Panc1 (cell line): ENCODE results near the gene SLC16A8.

ENCODE experiments used
- TF ChIP-seq, protein P1 (sequence below): fragments of 450-650 bp; IDR thresholded peaks from 2 replicates; pipeline ENCODE4 v1.5.1; 2017; ENCODE audit warnings: mild to moderate bottlenecking
- TF ChIP-seq, protein P2 (sequence below), 2 experiments: IDR thresholded peaks; 2 replicates each; pipeline ENCODE4 v1.6.1; 2011 to 2012; ENCODE audit warnings: low read depth in 2 of 2, control low read depth in 1 of 2, low read length in 1 of 2, mild to moderate bottlenecking in 1 of 2, moderate library complexity in 1 of 2; ENCODE audit not compliant: insufficient read depth in 1 of 2

DNA sequence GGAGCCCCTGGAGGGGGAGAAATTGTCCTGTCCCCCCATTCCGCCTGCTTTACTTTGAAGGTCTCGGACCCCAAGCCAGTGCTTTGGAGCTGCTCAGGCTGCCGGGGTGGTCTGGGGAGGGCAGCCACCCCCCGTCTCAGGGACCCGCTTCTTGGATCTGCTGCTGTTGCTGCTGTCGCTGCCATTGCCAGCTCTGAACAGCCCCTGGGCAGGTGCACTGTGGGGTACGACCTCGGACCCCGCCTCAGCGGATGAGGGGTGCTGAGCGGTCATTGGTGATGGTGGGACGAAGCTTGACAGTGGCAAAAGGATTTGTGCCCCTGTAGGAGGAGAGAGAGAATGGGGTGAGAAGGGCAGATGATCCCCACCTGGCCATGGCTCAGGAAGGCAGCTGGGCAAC is 1.1 kb upstream of the SLC16A8 start:
- TF ChIP-seq, protein P1, sequence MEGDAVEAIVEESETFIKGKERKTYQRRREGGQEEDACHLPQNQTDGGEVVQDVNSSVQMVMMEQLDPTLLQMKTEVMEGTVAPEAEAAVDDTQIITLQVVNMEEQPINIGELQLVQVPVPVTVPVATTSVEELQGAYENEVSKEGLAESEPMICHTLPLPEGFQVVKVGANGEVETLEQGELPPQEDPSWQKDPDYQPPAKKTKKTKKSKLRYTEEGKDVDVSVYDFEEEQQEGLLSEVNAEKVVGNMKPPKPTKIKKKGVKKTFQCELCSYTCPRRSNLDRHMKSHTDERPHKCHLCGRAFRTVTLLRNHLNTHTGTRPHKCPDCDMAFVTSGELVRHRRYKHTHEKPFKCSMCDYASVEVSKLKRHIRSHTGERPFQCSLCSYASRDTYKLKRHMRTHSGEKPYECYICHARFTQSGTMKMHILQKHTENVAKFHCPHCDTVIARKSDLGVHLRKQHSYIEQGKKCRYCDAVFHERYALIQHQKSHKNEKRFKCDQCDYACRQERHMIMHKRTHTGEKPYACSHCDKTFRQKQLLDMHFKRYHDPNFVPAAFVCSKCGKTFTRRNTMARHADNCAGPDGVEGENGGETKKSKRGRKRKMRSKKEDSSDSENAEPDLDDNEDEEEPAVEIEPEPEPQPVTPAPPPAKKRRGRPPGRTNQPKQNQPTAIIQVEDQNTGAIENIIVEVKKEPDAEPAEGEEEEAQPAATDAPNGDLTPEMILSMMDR, result no peak
- TF ChIP-seq, protein P2, sequence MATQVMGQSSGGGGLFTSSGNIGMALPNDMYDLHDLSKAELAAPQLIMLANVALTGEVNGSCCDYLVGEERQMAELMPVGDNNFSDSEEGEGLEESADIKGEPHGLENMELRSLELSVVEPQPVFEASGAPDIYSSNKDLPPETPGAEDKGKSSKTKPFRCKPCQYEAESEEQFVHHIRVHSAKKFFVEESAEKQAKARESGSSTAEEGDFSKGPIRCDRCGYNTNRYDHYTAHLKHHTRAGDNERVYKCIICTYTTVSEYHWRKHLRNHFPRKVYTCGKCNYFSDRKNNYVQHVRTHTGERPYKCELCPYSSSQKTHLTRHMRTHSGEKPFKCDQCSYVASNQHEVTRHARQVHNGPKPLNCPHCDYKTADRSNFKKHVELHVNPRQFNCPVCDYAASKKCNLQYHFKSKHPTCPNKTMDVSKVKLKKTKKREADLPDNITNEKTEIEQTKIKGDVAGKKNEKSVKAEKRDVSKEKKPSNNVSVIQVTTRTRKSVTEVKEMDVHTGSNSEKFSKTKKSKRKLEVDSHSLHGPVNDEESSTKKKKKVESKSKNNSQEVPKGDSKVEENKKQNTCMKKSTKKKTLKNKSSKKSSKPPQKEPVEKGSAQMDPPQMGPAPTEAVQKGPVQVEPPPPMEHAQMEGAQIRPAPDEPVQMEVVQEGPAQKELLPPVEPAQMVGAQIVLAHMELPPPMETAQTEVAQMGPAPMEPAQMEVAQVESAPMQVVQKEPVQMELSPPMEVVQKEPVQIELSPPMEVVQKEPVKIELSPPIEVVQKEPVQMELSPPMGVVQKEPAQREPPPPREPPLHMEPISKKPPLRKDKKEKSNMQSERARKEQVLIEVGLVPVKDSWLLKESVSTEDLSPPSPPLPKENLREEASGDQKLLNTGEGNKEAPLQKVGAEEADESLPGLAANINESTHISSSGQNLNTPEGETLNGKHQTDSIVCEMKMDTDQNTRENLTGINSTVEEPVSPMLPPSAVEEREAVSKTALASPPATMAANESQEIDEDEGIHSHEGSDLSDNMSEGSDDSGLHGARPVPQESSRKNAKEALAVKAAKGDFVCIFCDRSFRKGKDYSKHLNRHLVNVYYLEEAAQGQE (IDR thresholded peaks at IDR 0.05; ENCODE audit: insufficient read depth in 1 of 2, low read depth in 2 of 2, low read length in 1 of 2), result no peak
